Spleen (tissue), 7 donors: ENCODE measurements around the gene PARVB.
"Not testable (repeated sequence)": the region's sequence is repeated elsewhere in the genome, so short reads cannot be mapped to it uniquely, and the experiment has no call there.

Experiments
- POLR2A ChIP-seq, 3 donors: fragments of 450-650 bp; IDR thresholded peaks; one replicate each; pipeline ENCODE4 v1.5.1; 2017; ENCODE audit warnings: antibody characterized with exemption in 3 of 3, mild to moderate bottlenecking in 1 of 3
- TF ChIP-seq, protein P1 (sequence below), 11 experiments: fragments of 200-600 bp in 7 of 11; fragments of 450-650 bp in 4 of 11; sonication (generic) in 4 of 11; IDR thresholded peaks in 8 of 11; conservative IDR thresholded peaks in 3 of 11; 1 replicate in 7 of 11; 2 replicates in 4 of 11; pipeline versions ENCODE4 v1.4.0 to v1.8.0; 2016 to 2021; ENCODE audit warnings: antibody characterized with exemption in 11 of 11, inconsistent platforms in 4 of 11, mild to moderate bottlenecking in 1 of 11
- donor health status: DM: no; HTN: no; CAD: no; lungs with moderate emphysema.
- donor health status: DM: no; HTN: no; CAD: no.
- donor health status: DM: no; HTN: no; CAD: no.

DNA sequence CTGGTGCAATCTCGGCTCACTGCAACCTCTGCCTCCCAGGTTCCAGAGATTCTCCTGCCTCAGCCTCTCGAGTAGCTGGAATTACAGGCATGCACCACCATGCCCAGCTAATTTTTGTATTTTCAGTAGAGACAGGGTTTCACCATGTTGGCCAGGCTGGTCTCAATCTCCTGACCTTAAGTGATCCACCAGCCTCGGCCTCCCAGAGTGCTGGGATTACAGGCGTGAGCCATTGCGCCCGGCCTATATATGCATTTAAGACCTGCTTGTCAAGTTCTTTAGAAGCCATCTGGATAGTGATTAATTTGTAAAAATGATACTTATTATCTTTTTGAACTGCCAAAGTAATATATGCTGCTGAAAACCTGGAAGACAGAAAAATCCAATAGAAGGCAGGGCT, 86.6 kb downstream of the PARVB start:
- TF ChIP-seq, protein P1, sequence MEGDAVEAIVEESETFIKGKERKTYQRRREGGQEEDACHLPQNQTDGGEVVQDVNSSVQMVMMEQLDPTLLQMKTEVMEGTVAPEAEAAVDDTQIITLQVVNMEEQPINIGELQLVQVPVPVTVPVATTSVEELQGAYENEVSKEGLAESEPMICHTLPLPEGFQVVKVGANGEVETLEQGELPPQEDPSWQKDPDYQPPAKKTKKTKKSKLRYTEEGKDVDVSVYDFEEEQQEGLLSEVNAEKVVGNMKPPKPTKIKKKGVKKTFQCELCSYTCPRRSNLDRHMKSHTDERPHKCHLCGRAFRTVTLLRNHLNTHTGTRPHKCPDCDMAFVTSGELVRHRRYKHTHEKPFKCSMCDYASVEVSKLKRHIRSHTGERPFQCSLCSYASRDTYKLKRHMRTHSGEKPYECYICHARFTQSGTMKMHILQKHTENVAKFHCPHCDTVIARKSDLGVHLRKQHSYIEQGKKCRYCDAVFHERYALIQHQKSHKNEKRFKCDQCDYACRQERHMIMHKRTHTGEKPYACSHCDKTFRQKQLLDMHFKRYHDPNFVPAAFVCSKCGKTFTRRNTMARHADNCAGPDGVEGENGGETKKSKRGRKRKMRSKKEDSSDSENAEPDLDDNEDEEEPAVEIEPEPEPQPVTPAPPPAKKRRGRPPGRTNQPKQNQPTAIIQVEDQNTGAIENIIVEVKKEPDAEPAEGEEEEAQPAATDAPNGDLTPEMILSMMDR (IDR thresholded peaks at IDR 0.05 in 8 of 11, conservative IDR thresholded peaks at IDR 0.05 in 3 of 11) = not testable (repeated sequence)
- not testable (repeated sequence) for TF ChIP-seq POLR2A (IDR thresholded peaks at IDR 0.05)
